CD14-positive monocyte (primary cell): ENCODE results near the gene PIK3R3. TPM values are rescaled to one million over a fixed set of nuclear protein-coding genes. Genes with fewer than 3 reads are reported as not detected.

Experiments
- DNase-seq, 3 donors: peaks; one replicate each; pipeline ENCODE4 v3.0.0-alpha.2; 2011 to 2022
- H2AFZ ChIP-seq: 2 replicates; pipeline ENCODE4 v1.6.0; 2012; ENCODE audit warnings: mild to moderate bottlenecking, low read depth, low read length, inconsistent platforms; ENCODE audit not compliant: insufficient read depth, poor library complexity, severe bottlenecking
- H3K27ac ChIP-seq, 2 donors: 1 replicate in 1 of 2; 2 replicates in 1 of 2; pipeline ENCODE4 v1.5.1; 2012 to 2013; ENCODE audit warnings: low read length in 2 of 2, control low read depth in 1 of 2, inconsistent platforms in 1 of 2, low read depth in 1 of 2, mild to moderate bottlenecking in 1 of 2
- H3K27me3 ChIP-seq, 2 donors: one replicate each; pipeline versions ENCODE4 v1.6.0 to v1.6.1; 2011 to 2013; ENCODE audit warnings: low read length in 2 of 2; ENCODE audit not compliant: control insufficient read depth in 2 of 2, insufficient read depth in 2 of 2
- H3K36me3 ChIP-seq, 2 donors: replicated peaks in 1 of 2; 1 replicate in 1 of 2; 2 replicates in 1 of 2; pipeline versions ENCODE4 v1.5.1 to v1.6.1; 2012 to 2013; ENCODE audit warnings: low read length in 2 of 2, control low read depth in 1 of 2, inconsistent platforms in 1 of 2, mild to moderate bottlenecking in 1 of 2; ENCODE audit not compliant: insufficient read depth in 2 of 2, control insufficient read depth in 1 of 2
- H3K4me1 ChIP-seq, 2 donors: 1 replicate in 1 of 2; 2 replicates in 1 of 2; pipeline versions ENCODE4 v1.5.1 to v1.6.1; 2012 to 2013; ENCODE audit warnings: low read length in 2 of 2, control low read depth in 1 of 2, inconsistent platforms in 1 of 2, mild to moderate bottlenecking in 1 of 2, moderate library complexity in 1 of 2; ENCODE audit not compliant: insufficient read depth in 2 of 2, control insufficient read depth in 1 of 2
- H3K4me2 ChIP-seq: replicated peaks from 2 replicates; pipeline ENCODE3; 2012; ENCODE audit warnings: low read length, moderate library complexity, mild to moderate bottlenecking; ENCODE audit not compliant: poor library complexity, severe bottlenecking; ENCODE audit errors: extremely low read depth
- H3K4me3 ChIP-seq, 3 experiments: fragments of 200-600 bp in 1 of 3; sonication (generic) in 1 of 3; replicated peaks in 1 of 3; 1 replicate in 2 of 3; 2 replicates in 1 of 3; pipeline ENCODE4 v1.5.1; 2011 to 2013; ENCODE audit warnings: low read length in 3 of 3, mild to moderate bottlenecking in 3 of 3, control low read depth in 2 of 3, low read depth in 2 of 3, inconsistent platforms in 1 of 3, moderate library complexity in 1 of 3
- H3K79me2 ChIP-seq: 2 replicates; pipeline ENCODE4 v1.6.0; 2012; ENCODE audit warnings: mild to moderate bottlenecking, control low read depth, inconsistent platforms, low read length, moderate library complexity; ENCODE audit not compliant: insufficient read depth
- H3K9ac ChIP-seq: 2 replicates; pipeline ENCODE4 v1.6.0; 2017; ENCODE audit warnings: low read length, mild to moderate bottlenecking; ENCODE audit not compliant: insufficient read depth, poor library complexity, severe bottlenecking
- H3K9me3 ChIP-seq, 2 donors: replicated peaks in 1 of 2; 1 replicate in 1 of 2; 2 replicates in 1 of 2; pipeline versions ENCODE4 v1.5.1 to v1.6.1; 2012 to 2013; ENCODE audit warnings: low read length in 2 of 2, control low read depth in 1 of 2; ENCODE audit not compliant: control insufficient read depth in 1 of 2, insufficient read depth in 1 of 2
- H4K20me1 ChIP-seq: 2 replicates; pipeline ENCODE4 v1.6.0; 2012; ENCODE audit warnings: mild to moderate bottlenecking, low read length, control low read depth, moderate library complexity; ENCODE audit not compliant: insufficient read depth
- H3K27ac Mint-ChIP-seq, 7 donors: one replicate each; pipeline ENCODE4 v1.8.0; 2020; ENCODE audit warnings: mild to moderate bottlenecking in 7 of 7, mixed read lengths in 7 of 7, moderate library complexity in 6 of 7, inconsistent platforms in 2 of 7
- H3K27me3 Mint-ChIP-seq, 3 donors: one replicate each; pipeline ENCODE4 v1.8.0; 2021 to 2022; ENCODE audit warnings: low read depth in 3 of 3, mild to moderate bottlenecking in 3 of 3, mixed read lengths in 3 of 3, moderate library complexity in 3 of 3, inconsistent platforms in 1 of 3
- H3K36me3 Mint-ChIP-seq, 2 donors: one replicate each; pipeline ENCODE4 v1.8.0; 2020; ENCODE audit warnings: mixed read lengths in 2 of 2, inconsistent platforms in 1 of 2, mild to moderate bottlenecking in 1 of 2
- H3K4me1 Mint-ChIP-seq: one replicate; pipeline ENCODE4 v1.8.0; 2020; ENCODE audit warnings: mild to moderate bottlenecking, mixed read lengths
- H3K4me3 Mint-ChIP-seq, 2 donors: one replicate each; pipeline ENCODE4 v1.8.0; 2020; ENCODE audit warnings: mild to moderate bottlenecking in 2 of 2, mixed read lengths in 2 of 2, moderate library complexity in 1 of 2
- H3K9me3 Mint-ChIP-seq, 7 donors: one replicate each; pipeline ENCODE4 v1.8.0; 2020 to 2022; ENCODE audit warnings: mixed read lengths in 7 of 7, mild to moderate bottlenecking in 6 of 7, moderate library complexity in 6 of 7, inconsistent platforms in 2 of 7
- CTCF ChIP-seq: fragments of 200-600 bp; IDR thresholded peaks from one replicate; pipeline ENCODE4 v1.8.0; 2022; ENCODE audit warnings: antibody characterized with exemption, mild to moderate bottlenecking
- WGBS: methylation state at CpG from one replicate; pipeline ENCODE4 v1.1.5; 2013; ENCODE audit warnings: missing lambda C conversion rate; ENCODE audit not compliant: insufficient coverage; 5-methylcytosine and 5-hydroxymethylcytosine counted together
- intact Hi-C, 2 donors: fragments of 100-400 bp; cut with micrococcal nuclease; formaldehyde crosslinking; loops; one replicate each; pipeline versions ENCODE4 v1.15.0 to v1.15.1; 2023
- polyA plus RNA-seq, 3 donors: library from polyadenylated mRNA; depleted of rRNA in 1 of 3; unstranded in 2 of 3; stranded (reverse) in 1 of 3; fragments of 300-500 nt in 2 of 3; fragments of >200 nt in 1 of 3; fragmentation: Illumina TruSeq in 2 of 3; gene quantifications; 1 replicate in 2 of 3; 2 replicates in 1 of 3; pipeline ENCODE4 v1.2.3, GENCODE V29; 2012 to 2021

The PIK3R3 gene
- polyA plus RNA-seq, 3 donors: 0.09 to 0.28 (median 0.17) TPM

- H4K20me1 ChIP-seq: no peaks in the 10 kb centered on the region
These were observed 120.2 kb downstream of the PIK3R3 start for GRCh38 chr1:46012236-46012635.

GRCh38 chr1:46011121-46011695 is 121.2 kb downstream of the PIK3R3 start:
- intact Hi-C loops: no loop called here
- Histone ChIP-seq H3K27me3 (no peaks in the 10 kb centered on the region), H3K4me3 (no peak overlapping the region), H3K9ac (no peak overlapping the region), H3K36me3 (peaks cover 22 to 60% of the 10 kb centered on the region in 2 donors), H2AFZ (no peak overlapping the region), H3K4me2 (no peak overlapping the region), H3K27ac (no peak overlapping the region), H3K9me3 (no peaks in the 10 kb centered on the region), H3K4me1 (no peaks in the 10 kb centered on the region), H4K20me1 (no peaks in the 10 kb centered on the region), H3K79me2 (no peaks in the 10 kb centered on the region)
- H3K27me3 Mint-ChIP-seq: no peaks in the 10 kb centered on the region
- no peak for DNase-seq
- H3K9me3 Mint-ChIP-seq: peaks cover 0 to 2% (median 0%) of the 10 kb centered on the region in 7 donors
- 100% methylated on average over 1 of the region's 7 CpGs for WGBS
- H3K4me3 Mint-ChIP-seq: no peak overlapping the region
- H3K4me1 Mint-ChIP-seq: no peaks in the 10 kb centered on the region
- peaks cover 52 to 56% of the 10 kb centered on the region in 2 donors for H3K36me3 Mint-ChIP-seq
- no peak for TF ChIP-seq CTCF
- H3K27ac Mint-ChIP-seq: no peak overlapping the region

More at GRCh38 chr1:46012236-46012635, 120.2 kb downstream of the PIK3R3 start:
- Histone ChIP-seq H3K4me1 (no peaks in the 10 kb centered on the region), H3K27me3 (no peaks in the 10 kb centered on the region), H3K9me3 (no peaks in the 10 kb centered on the region), H3K79me2 (no peaks in the 10 kb centered on the region), H2AFZ (no peak overlapping the region), H3K27ac (no peak overlapping the region), H3K4me3 (no peak overlapping the region), H3K9ac (no peak overlapping the region), H3K36me3 (peaks cover 18 to 50% of the 10 kb centered on the region in 2 donors), H3K4me2 (no peak overlapping the region)
- Mint-ChIP-seq H3K9me3 (peaks cover 0 to 2% (median 0%) of the 10 kb centered on the region in 7 donors), H3K27ac (no peak overlapping the region), H3K4me3 (no peak overlapping the region), H3K36me3 (peaks cover 44 to 48% of the 10 kb centered on the region in 2 donors), H3K4me1 (no peaks in the 10 kb centered on the region), H3K27me3 (no peaks in the 10 kb centered on the region)
- intact Hi-C loops: no loop called here
- DNase-seq: no peak
- no peak for TF ChIP-seq CTCF
- WGBS: no CpG with 5 or more reads among the region's 1 CpG
